Caco-2 (cell line): ENCODE data around the gene CSRP1. TPM values are rescaled to one million over a fixed set of nuclear protein-coding genes. Genes with fewer than 3 reads are reported as not detected.
"Not testable (repeated sequence)": the region's sequence is repeated elsewhere in the genome, so short reads cannot be mapped to it uniquely, and the experiment has no call there.

Experiments
- BruUV-seq: library from RNA; stranded (reverse); fragments of 400-500 nt; replicated peaks from 2 replicates; lab custom pipeline; 2021; lab: Mats Ljungman, UMichigan
- CTCF ChIA-PET: fragments of 300-600 bp; sonication (Branson Sonifier 250); formaldehyde crosslinking; loops from one replicate; lab custom pipeline; 2022; ENCODE audit warnings: antibody characterized with exemption; lab: Charles Lee
- POLR2A ChIA-PET: fragments of 300-600 bp; sonication (Branson Sonifier 250); formaldehyde crosslinking; loops from one replicate; lab custom pipeline; 2022; ENCODE audit warnings: antibody characterized with exemption; lab: Charles Lee
- DNase-seq, 2 experiments: peaks; one replicate each; pipeline versions ENCODE4 v3.0.0 to v3.0.0-alpha.2; 2020 to 2022
- H3K27me3 ChIP-seq: replicated peaks from 2 replicates; pipeline ENCODE4 v1.6.0; 2011; ENCODE audit warnings: low read length; ENCODE audit not compliant: control insufficient read depth, insufficient read depth
- H3K36me3 ChIP-seq: 2 replicates; pipeline ENCODE4 v1.5.1; 2011; ENCODE audit warnings: low read length; ENCODE audit not compliant: control insufficient read depth, insufficient read depth
- H3K4me1 ChIP-seq: fragments of 250-450 bp; sonication (Bioruptor Pico); 2 replicates; pipeline ENCODE4 v1.5.1; 2020; ENCODE audit warnings: mild to moderate bottlenecking
- H3K4me3 ChIP-seq: 2 replicates; pipeline ENCODE4 v1.5.1; 2011; ENCODE audit warnings: low read depth, mild to moderate bottlenecking, control low read depth, low read length
- H3K9me3 ChIP-seq: fragments of 250-450 bp; sonication (Bioruptor Pico); 2 replicates; pipeline ENCODE4 v1.5.1; 2020; ENCODE audit warnings: mild to moderate bottlenecking, moderate library complexity
- H3K27ac Mint-ChIP-seq: one replicate; pipeline ENCODE4 v1.8.0; 2022; ENCODE audit warnings: mixed read lengths; ENCODE audit not compliant: unreplicated experiment
- H3K27me3 Mint-ChIP-seq: one replicate; pipeline ENCODE4 v1.8.0; 2022; ENCODE audit warnings: mixed read lengths; ENCODE audit not compliant: insufficient read depth, unreplicated experiment
- H3K36me3 Mint-ChIP-seq: one replicate; pipeline ENCODE4 v1.8.0; 2022; ENCODE audit warnings: mild to moderate bottlenecking, mixed read lengths; ENCODE audit not compliant: insufficient read depth, unreplicated experiment
- H3K4me1 Mint-ChIP-seq: one replicate; pipeline ENCODE4 v1.8.0; 2022; ENCODE audit warnings: low read depth, mixed read lengths; ENCODE audit not compliant: unreplicated experiment
- H3K4me3 Mint-ChIP-seq: one replicate; pipeline ENCODE4 v1.8.0; 2022; ENCODE audit warnings: mild to moderate bottlenecking, moderate library complexity, mixed read lengths; ENCODE audit not compliant: unreplicated experiment
- H3K9me3 Mint-ChIP-seq: one replicate; pipeline ENCODE4 v1.8.0; 2022; ENCODE audit warnings: mixed read lengths; ENCODE audit not compliant: unreplicated experiment
- intact Hi-C: fragments of 100-400 bp; cut with micrococcal nuclease; formaldehyde crosslinking; loops from one replicate; pipeline ENCODE4 v1.10.0; 2022; ENCODE audit not compliant: unreplicated experiment
- total RNA-seq: library from RNA; stranded (reverse); gene quantifications from 2 replicates; pipeline ENCODE4 v1.2.3, GENCODE V29; 2022
- TF ChIP-seq, protein P1 (sequence below), 2 experiments: fragments of 200-600 bp in 1 of 2; IDR thresholded peaks; 1 replicate in 1 of 2; 2 replicates in 1 of 2; pipeline versions ENCODE4 v1.5.1 to v1.8.0; 2011 to 2022; ENCODE audit warnings: antibody characterized with exemption in 1 of 2, control low read depth in 1 of 2, inconsistent platforms in 1 of 2, low read depth in 1 of 2, low read length in 1 of 2, mild to moderate bottlenecking in 1 of 2, moderate library complexity in 1 of 2; ENCODE audit not compliant: insufficient read depth in 1 of 2, severe bottlenecking in 1 of 2, unreplicated experiment in 1 of 2

The CSRP1 gene
- total RNA-seq, 1 experiment from 2014 or later = 60.0 TPM

- H3K9me3 ChIP-seq = no peaks in the 10 kb centered on the region
- no TSS peak for BruUV-seq
- CTCF ChIA-PET = no interaction called here
- peaks cover 13% of the 10 kb centered on the region for H3K4me1 ChIP-seq
- no peak for DNase-seq
- no peak overlapping the region for H3K27ac Mint-ChIP-seq
- H3K9me3 Mint-ChIP-seq = no peaks in the 10 kb centered on the region
- no peak overlapping the region for H3K4me3 ChIP-seq
- H3K4me3 Mint-ChIP-seq = no peak overlapping the region
- no peaks in the 10 kb centered on the region for H3K27me3 ChIP-seq
- TF ChIP-seq, protein P1, sequence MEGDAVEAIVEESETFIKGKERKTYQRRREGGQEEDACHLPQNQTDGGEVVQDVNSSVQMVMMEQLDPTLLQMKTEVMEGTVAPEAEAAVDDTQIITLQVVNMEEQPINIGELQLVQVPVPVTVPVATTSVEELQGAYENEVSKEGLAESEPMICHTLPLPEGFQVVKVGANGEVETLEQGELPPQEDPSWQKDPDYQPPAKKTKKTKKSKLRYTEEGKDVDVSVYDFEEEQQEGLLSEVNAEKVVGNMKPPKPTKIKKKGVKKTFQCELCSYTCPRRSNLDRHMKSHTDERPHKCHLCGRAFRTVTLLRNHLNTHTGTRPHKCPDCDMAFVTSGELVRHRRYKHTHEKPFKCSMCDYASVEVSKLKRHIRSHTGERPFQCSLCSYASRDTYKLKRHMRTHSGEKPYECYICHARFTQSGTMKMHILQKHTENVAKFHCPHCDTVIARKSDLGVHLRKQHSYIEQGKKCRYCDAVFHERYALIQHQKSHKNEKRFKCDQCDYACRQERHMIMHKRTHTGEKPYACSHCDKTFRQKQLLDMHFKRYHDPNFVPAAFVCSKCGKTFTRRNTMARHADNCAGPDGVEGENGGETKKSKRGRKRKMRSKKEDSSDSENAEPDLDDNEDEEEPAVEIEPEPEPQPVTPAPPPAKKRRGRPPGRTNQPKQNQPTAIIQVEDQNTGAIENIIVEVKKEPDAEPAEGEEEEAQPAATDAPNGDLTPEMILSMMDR (IDR thresholded peaks at IDR 0.05; ENCODE audit: insufficient read depth in 1 of 2, low read depth in 1 of 2, low read length in 1 of 2, severe bottlenecking in 1 of 2, unreplicated experiment in 1 of 2) = no peak
- no peaks in the 10 kb centered on the region for H3K36me3 Mint-ChIP-seq
- intact Hi-C loops = no loop called here
- peaks cover 7% of the 10 kb centered on the region for H3K4me1 Mint-ChIP-seq
- H3K36me3 ChIP-seq = no peaks in the 10 kb centered on the region
- no peaks in the 10 kb centered on the region for H3K27me3 Mint-ChIP-seq
- POLR2A ChIA-PET = no interaction called here
Measured at GRCh38 chr1:201475915-201476669, 30.8 kb downstream of the CSRP1 start.

GRCh38 chr1:201475130-201475529 is 31.8 kb downstream of the CSRP1 start:
- no peaks in the 10 kb centered on the region for H3K27me3 ChIP-seq
- DNase-seq = no peak
- BruUV-seq = no TSS peak
- H3K27ac Mint-ChIP-seq = no peak overlapping the region
- no peaks in the 10 kb centered on the region for H3K36me3 Mint-ChIP-seq
- POLR2A ChIA-PET = no interaction called here
- H3K4me1 ChIP-seq = peaks cover 10% of the 10 kb centered on the region
- no peaks in the 10 kb centered on the region for H3K9me3 Mint-ChIP-seq
- H3K27me3 Mint-ChIP-seq = no peaks in the 10 kb centered on the region
- CTCF ChIA-PET = interaction anchor here (0.6 kb wide), 1 partner anchor 40 kb away, joined by 3 read pairs; no protein-coding TSS in a partner anchor
- H3K4me3 ChIP-seq = no peak overlapping the region
- TF ChIP-seq, protein P1 (IDR thresholded peaks at IDR 0.05; ENCODE audit: insufficient read depth in 1 of 2, low read depth in 1 of 2, low read length in 1 of 2, severe bottlenecking in 1 of 2, unreplicated experiment in 1 of 2) = no peak
- intact Hi-C loops = no loop called here
- no peaks in the 10 kb centered on the region for H3K36me3 ChIP-seq
- H3K9me3 ChIP-seq = no peaks in the 10 kb centered on the region
- no peak overlapping the region for H3K4me3 Mint-ChIP-seq
- peaks cover 7% of the 10 kb centered on the region for H3K4me1 Mint-ChIP-seq

GRCh38 chr1:201473296-201473695 is 33.6 kb downstream of the CSRP1 start:
- no peaks in the 10 kb centered on the region for H3K9me3 ChIP-seq
- no peaks in the 10 kb centered on the region for H3K36me3 ChIP-seq
- H3K4me1 ChIP-seq = peaks cover 17% of the 10 kb centered on the region
- Mint-ChIP-seq H3K9me3 (no peaks in the 10 kb centered on the region), H3K4me3 (no peak overlapping the region), H3K27ac (no peak overlapping the region), H3K27me3 (no peaks in the 10 kb centered on the region), H3K36me3 (no peaks in the 10 kb centered on the region), H3K4me1 (peaks cover 7% of the 10 kb centered on the region)
- TF ChIP-seq, protein P1 (IDR thresholded peaks at IDR 0.05; ENCODE audit: insufficient read depth in 1 of 2, low read depth in 1 of 2, low read length in 1 of 2, severe bottlenecking in 1 of 2, unreplicated experiment in 1 of 2) = no peak
- ChIA-PET CTCF (no interaction called here), POLR2A (no interaction called here)
- BruUV-seq = no TSS peak
- no peaks in the 10 kb centered on the region for H3K27me3 ChIP-seq
- H3K4me3 ChIP-seq = no peak overlapping the region
- DNase-seq = no peak
- intact Hi-C loops = no loop called here

- H3K36me3 Mint-ChIP-seq, H3K4me3 Mint-ChIP-seq, POLR2A ChIA-PET, BruUV-seq, H3K27me3 ChIP-seq, DNase-seq, H3K4me1 Mint-ChIP-seq, H3K27ac Mint-ChIP-seq, H3K27me3 Mint-ChIP-seq, H3K36me3 ChIP-seq, H3K9me3 Mint-ChIP-seq, intact Hi-C loops, H3K9me3 ChIP-seq, H3K4me3 ChIP-seq: not testable (repeated sequence)
- peaks cover 23% of the 10 kb centered on the region for H3K4me1 ChIP-seq
- CTCF ChIA-PET = interaction anchor here (1.1 kb wide), 1 partner anchor 41 kb away, joined by 4 read pairs; no protein-coding TSS in a partner anchor
Measured at GRCh38 chr1:201472321-201472720, 34.6 kb downstream of the CSRP1 start.
